ENCODE data around the gene SMIM33. TPM values are rescaled to one million over a fixed set of nuclear protein-coding genes. Genes with fewer than 3 reads are reported as not detected.

Gene SMIM33
- total and polyA plus RNA-seq, 2 donors (not counting 1 experiment from before 2014, with no cell fraction given), result not detected

- ChIA-PET POLR2A (interaction anchor here (0.6 to 0.7 kb wide), 3 partner anchors 11 to 289 kb away, joined by 3 to 15 read pairs (median 4); no protein-coding TSS in a partner anchor), CTCF (interaction anchor here (0.7 kb wide), 1 partner anchor 1016 kb away, joined by 4 read pairs; no protein-coding TSS in a partner anchor)
- Histone ChIP-seq H4K20me1 (ENCODE audit: control insufficient read depth, insufficient read depth, low read length, poor library complexity, severe bottlenecking) (no peaks in the 10 kb centered on the region), H3K79me2 (ENCODE audit: control insufficient read depth, insufficient read depth, low read length) (no peaks in the 10 kb centered on the region), H3K9ac (ENCODE audit: low read length) (no peak overlapping the region), H3K27me3 (replicated peaks in 1 of 4; ENCODE audit: control extremely low read depth in 1 of 4, control insufficient read depth in 3 of 4, insufficient read depth in 4 of 4, low read length in 3 of 4) (no peaks in the 10 kb centered on the region), H3K36me3 (replicated peaks in 1 of 2; ENCODE audit: control extremely low read depth in 1 of 2, control insufficient read depth in 1 of 2, extremely low read depth in 1 of 2, insufficient read depth in 2 of 2, low read length in 1 of 2) (no peaks in the 10 kb centered on the region), H3K9me3 (ENCODE audit: control extremely low read depth in 1 of 3, control insufficient read depth in 2 of 3, insufficient read depth in 1 of 3, low read length in 2 of 3) (no peaks in the 10 kb centered on the region), H3K27ac (ENCODE audit: low read length in 2 of 2) (no peak overlapping the region), H3K4me1 (ENCODE audit: control insufficient read depth in 2 of 2, insufficient read depth in 2 of 2, low read length in 2 of 2) (peaks cover 9 to 17% of the 10 kb centered on the region in 2 donors), H2AFZ (ENCODE audit: insufficient read depth, low read depth, low read length, poor library complexity, severe bottlenecking) (peak overlapping the region; percentile 3), H3K4me3 (ENCODE audit: control extremely low read depth in 1 of 5, extremely low read depth in 1 of 5, insufficient read depth in 1 of 5, low read depth in 2 of 5, low read length in 4 of 5) (no peak overlapping the region), H3K4me2 (replicated peaks; ENCODE audit: low read depth, low read length, poor library complexity, severe bottlenecking) (no peak overlapping the region)
- H3K27ac Mint-ChIP-seq, result no peak overlapping the region
- peaks cover 17% of the 10 kb centered on the region for H3K4me1 Mint-ChIP-seq
- DNase-seq, result no peak
- no peaks in the 10 kb centered on the region for H3K9me3 Mint-ChIP-seq (ENCODE audit: insufficient read depth)
- 65% methylated on average over 4 of the region's 8 CpGs for whole genome bisulfite sequencing (ENCODE audit: insufficient coverage)
- TF ChIP-seq EZH2 (IDR thresholded peaks at IDR 0.05; ENCODE audit: borderline replicate concordance, insufficient read depth, low read depth, low read length, poor library complexity, severe bottlenecking) (no peak), CTCF (IDR thresholded peaks at IDR 0.05) (no peak)
- no peak overlapping the region for H3K4me3 Mint-ChIP-seq
- intact Hi-C loops (cut with micrococcal nuclease), result no loop called here
- H3K27me3 Mint-ChIP-seq, result no peaks in the 10 kb centered on the region
- ATAC-seq (ENCODE audit: low read depth), result no peak
Observed at GRCh38 chr5:139458580-139459407, 12.0 kb upstream of the SMIM33 start.

GRCh38 chr5:139459451-139459934, 11.3 kb upstream of the SMIM33 start:
- H3K9me3 ChIP-seq (ENCODE audit: control extremely low read depth in 1 of 3, control insufficient read depth in 2 of 3, insufficient read depth in 1 of 3, low read length in 2 of 3), result no peaks in the 10 kb centered on the region
- no peaks in the 10 kb centered on the region for H4K20me1 ChIP-seq (ENCODE audit: control insufficient read depth, insufficient read depth, low read length, poor library complexity, severe bottlenecking)
- H3K27ac ChIP-seq (ENCODE audit: low read length in 2 of 2), result no peak overlapping the region
- no peak overlapping the region for H3K9ac ChIP-seq (ENCODE audit: low read length)
- no peak overlapping the region for H3K27ac Mint-ChIP-seq
- H3K27me3 ChIP-seq (replicated peaks in 1 of 4; ENCODE audit: control extremely low read depth in 1 of 4, control insufficient read depth in 3 of 4, insufficient read depth in 4 of 4, low read length in 3 of 4), result no peaks in the 10 kb centered on the region
- H3K27me3 Mint-ChIP-seq, result no peaks in the 10 kb centered on the region
- peaks cover 2 to 10% of the 10 kb centered on the region in 2 donors for H3K4me1 ChIP-seq (ENCODE audit: control insufficient read depth in 2 of 2, insufficient read depth in 2 of 2, low read length in 2 of 2)
- POLR2A ChIA-PET, result interaction anchor here (0.6 kb wide), 1 partner anchor 289 kb away, joined by 4 read pairs; no protein-coding TSS in a partner anchor
- DNase-seq (no peak), ATAC-seq (ENCODE audit: low read depth) (no peak)
- peaks cover 10% of the 10 kb centered on the region for H3K4me1 Mint-ChIP-seq
- H3K4me2 ChIP-seq (replicated peaks; ENCODE audit: low read depth, low read length, poor library complexity, severe bottlenecking), result no peak overlapping the region
- H2AFZ ChIP-seq (ENCODE audit: insufficient read depth, low read depth, low read length, poor library complexity, severe bottlenecking), result peak overlapping the region; percentile 3
- TF ChIP-seq CTCF (IDR thresholded peaks at IDR 0.05), result no peak
- H3K79me2 ChIP-seq (ENCODE audit: control insufficient read depth, insufficient read depth, low read length), result no peaks in the 10 kb centered on the region
- 77% methylated on average over 3 of the region's 8 CpGs for WGBS (ENCODE audit: insufficient coverage)
- no peak overlapping the region for H3K4me3 ChIP-seq (ENCODE audit: control extremely low read depth in 1 of 5, extremely low read depth in 1 of 5, insufficient read depth in 1 of 5, low read depth in 2 of 5, low read length in 4 of 5)
- H3K36me3 ChIP-seq (replicated peaks in 1 of 2; ENCODE audit: control extremely low read depth in 1 of 2, control insufficient read depth in 1 of 2, extremely low read depth in 1 of 2, insufficient read depth in 2 of 2, low read length in 1 of 2), result no peaks in the 10 kb centered on the region
- no peaks in the 10 kb centered on the region for H3K9me3 Mint-ChIP-seq (ENCODE audit: insufficient read depth)
- CTCF ChIA-PET, result no interaction called here
- no peak overlapping the region for H3K4me3 Mint-ChIP-seq
- intact Hi-C loops (cut with micrococcal nuclease), result no loop called here

Data from B cell (primary cell).